GM12874 (cell line): Measurements from ENCODE around the gene NNAT.

ENCODE experiments used
- TF ChIP-seq, protein P1 (sequence below): IDR thresholded peaks from 2 replicates; pipeline ENCODE4 v1.5.1; 2011; ENCODE audit warnings: low read depth, mild to moderate bottlenecking, control low read depth, low read length, moderate library complexity; ENCODE audit not compliant: insufficient read depth

Gene NNAT

DNA sequence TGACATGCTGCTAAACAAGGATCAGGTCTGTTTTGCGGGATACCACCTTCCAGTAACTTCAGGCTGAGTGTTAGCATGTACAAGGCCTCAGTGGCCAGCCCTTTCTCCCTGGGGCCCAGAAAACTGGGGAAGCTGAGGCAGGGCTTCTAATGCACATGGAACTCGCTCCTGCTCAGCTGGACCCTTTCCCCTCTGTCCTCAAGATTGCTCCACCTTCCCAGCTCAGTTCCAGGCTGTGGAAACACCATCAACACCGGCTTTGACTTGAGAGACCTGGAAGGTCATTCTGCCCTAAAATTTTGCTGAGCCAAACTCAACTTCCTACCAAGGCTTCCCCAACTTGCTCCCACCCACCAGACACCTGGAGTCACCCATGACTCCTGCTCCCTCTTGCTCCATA lies 10.8 kb downstream of the NNAT start:
- TF ChIP-seq, protein P1, sequence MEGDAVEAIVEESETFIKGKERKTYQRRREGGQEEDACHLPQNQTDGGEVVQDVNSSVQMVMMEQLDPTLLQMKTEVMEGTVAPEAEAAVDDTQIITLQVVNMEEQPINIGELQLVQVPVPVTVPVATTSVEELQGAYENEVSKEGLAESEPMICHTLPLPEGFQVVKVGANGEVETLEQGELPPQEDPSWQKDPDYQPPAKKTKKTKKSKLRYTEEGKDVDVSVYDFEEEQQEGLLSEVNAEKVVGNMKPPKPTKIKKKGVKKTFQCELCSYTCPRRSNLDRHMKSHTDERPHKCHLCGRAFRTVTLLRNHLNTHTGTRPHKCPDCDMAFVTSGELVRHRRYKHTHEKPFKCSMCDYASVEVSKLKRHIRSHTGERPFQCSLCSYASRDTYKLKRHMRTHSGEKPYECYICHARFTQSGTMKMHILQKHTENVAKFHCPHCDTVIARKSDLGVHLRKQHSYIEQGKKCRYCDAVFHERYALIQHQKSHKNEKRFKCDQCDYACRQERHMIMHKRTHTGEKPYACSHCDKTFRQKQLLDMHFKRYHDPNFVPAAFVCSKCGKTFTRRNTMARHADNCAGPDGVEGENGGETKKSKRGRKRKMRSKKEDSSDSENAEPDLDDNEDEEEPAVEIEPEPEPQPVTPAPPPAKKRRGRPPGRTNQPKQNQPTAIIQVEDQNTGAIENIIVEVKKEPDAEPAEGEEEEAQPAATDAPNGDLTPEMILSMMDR = no peak

GRCh38 chr20:37533154-37533715 lies 12.2 kb downstream of the NNAT start:
- TF ChIP-seq, protein P1 = no peak

DNA sequence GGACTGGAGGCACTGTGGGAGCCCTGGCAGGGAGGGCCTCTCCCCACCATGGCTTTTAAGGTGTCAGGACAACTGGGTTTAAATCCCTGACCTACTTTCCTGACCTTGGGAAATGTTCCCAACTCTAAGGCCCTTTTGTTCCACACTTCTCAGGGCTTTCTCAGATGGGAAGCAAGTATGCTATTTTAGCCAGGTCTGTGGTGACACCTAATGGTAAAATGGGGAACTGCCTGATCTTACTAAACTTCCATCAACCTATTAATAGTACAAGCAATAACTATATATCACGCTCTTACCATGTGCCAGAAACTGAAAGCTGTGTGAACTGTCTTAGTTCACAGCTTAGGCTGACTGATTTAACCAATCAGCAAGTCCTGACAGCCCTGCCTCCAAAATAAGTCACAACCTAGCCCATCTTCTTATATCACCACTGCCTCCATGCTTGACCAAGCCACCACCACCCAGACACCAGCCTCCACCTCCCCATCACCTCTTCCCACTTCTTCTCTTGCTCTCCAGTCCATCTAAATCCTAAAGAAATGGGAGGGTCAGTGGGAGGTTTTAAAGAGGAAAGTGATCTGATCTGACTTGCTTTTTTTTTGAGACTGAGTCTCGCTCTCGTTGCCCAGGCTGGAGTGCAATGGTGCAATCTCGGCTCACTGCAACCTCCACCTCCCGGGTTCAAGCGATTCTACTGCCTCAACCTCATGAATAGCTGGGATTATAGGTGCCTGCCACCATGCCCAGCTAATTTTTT lies 13.5 kb downstream of the NNAT start:
- TF ChIP-seq, protein P1 = peak; percentile 65

GRCh38 chr20:37535443-37536132 lies 14.5 kb downstream of the NNAT start:
- TF ChIP-seq, protein P1 = no peak

DNA sequence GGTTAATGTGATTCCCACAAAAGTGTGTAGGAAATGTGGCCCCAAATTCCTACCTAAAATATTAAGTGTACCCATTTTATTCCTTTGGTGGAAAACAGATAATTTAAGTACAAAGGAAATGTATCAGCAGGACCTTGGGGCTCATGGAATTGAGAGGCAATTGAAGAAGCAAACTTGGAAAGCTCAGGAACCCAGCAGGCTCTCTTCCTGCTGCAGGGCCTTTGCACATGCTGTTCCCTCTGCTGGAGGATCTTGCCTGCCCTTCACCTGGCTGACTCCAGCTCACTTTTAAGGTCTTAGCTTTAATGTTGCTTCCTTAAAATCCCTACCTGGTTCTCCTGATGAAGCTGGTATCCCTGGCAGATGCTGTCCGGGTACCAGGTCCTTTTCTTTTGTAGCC lies 16.5 kb downstream of the NNAT start:
- TF ChIP-seq, protein P1 = no peak

DNA sequence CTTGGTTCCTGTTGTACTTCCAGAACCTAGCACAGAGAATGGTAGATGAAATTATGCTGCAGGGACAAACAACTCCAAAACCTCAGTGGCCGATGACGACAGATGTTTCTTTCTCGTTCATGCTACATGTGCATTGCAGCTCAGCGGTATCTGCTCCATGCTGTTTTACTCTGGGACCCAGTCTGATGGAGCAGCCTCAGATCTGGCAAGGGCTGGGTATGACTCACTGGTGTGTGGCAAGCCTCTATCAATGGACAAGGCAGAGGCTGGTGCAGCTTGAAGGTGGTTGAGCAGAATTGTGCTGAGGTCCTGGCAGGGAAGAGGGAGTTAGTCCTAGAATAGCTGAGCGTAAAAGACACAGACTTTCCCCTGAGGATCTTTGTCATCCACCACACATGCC lies 17.0 kb downstream of the NNAT start:
- TF ChIP-seq, protein P1 = no peak

DNA sequence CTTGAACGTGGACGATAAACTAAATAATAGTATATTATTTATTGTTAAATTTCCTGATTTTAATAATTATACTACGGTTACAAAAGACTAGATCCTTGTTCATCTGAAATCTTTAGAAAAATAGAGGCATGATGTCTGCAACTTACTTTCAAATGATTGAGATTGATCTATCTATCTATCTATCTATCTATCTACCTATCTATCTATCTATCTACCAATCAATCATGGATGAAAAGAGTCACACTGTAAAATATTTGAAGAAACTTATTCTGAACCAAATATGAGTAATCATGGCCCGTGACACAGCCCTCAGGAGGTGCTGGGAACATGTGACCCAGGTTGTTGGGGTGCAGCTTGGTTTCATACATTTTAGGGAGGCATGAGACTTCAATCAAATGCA lies 18.4 kb downstream of the NNAT start:
- TF ChIP-seq, protein P1 = no peak
